ENCODE results near the gene BRINP3. TPM values are rescaled to one million over a fixed set of nuclear protein-coding genes. Genes with fewer than 3 reads are reported as not detected.

The BRINP3 gene
- total RNA-seq, 1 donor from 2014 or later = not detected

- no peak for FAIRE-seq
- Histone ChIP-seq H3K36me3 (ENCODE audit: control insufficient read depth, insufficient read depth, low read length) (no peaks in the 10 kb centered on the region), H3K27me3 (ENCODE audit: control insufficient read depth, insufficient read depth, low read length) (no peaks in the 10 kb centered on the region), H3K4me3 (ENCODE audit: low read depth, low read length) (no peak overlapping the region)
- DNase-seq (ENCODE audit: low read depth) = no peak
- no peak for TF ChIP-seq CTCF (IDR thresholded peaks at IDR 0.05; ENCODE audit: insufficient read depth, low read length, severe bottlenecking)
Measured at GRCh38 chr1:190226006-190226405, 251.7 kb downstream of the BRINP3 start.

- Histone ChIP-seq H3K27me3 (ENCODE audit: control insufficient read depth, insufficient read depth, low read length) (no peaks in the 10 kb centered on the region), H3K4me3 (ENCODE audit: low read depth, low read length) (no peak overlapping the region), H3K36me3 (ENCODE audit: control insufficient read depth, insufficient read depth, low read length) (no peaks in the 10 kb centered on the region)
- DNase-seq (ENCODE audit: low read depth) (no peak), FAIRE-seq (no peak)
- TF ChIP-seq CTCF (IDR thresholded peaks at IDR 0.05; ENCODE audit: insufficient read depth, low read length, severe bottlenecking) = no peak
Measured at GRCh38 chr1:190212450-190212849, 265.2 kb downstream of the BRINP3 start.

GRCh38 chr1:190207733-190208132, 269.9 kb downstream of the BRINP3 start:
- no peak for TF ChIP-seq CTCF (IDR thresholded peaks at IDR 0.05; ENCODE audit: insufficient read depth, low read length, severe bottlenecking)
- FAIRE-seq (no peak), DNase-seq (ENCODE audit: low read depth) (no peak)
- H3K27me3 ChIP-seq (ENCODE audit: control insufficient read depth, insufficient read depth, low read length) = no peaks in the 10 kb centered on the region
- H3K4me3 ChIP-seq (ENCODE audit: low read depth, low read length) = no peak overlapping the region
- H3K36me3 ChIP-seq (ENCODE audit: control insufficient read depth, insufficient read depth, low read length) = no peaks in the 10 kb centered on the region

- Histone ChIP-seq H3K36me3 (ENCODE audit: control insufficient read depth, insufficient read depth, low read length) (no peaks in the 10 kb centered on the region), H3K4me3 (ENCODE audit: low read depth, low read length) (no peak overlapping the region), H3K27me3 (ENCODE audit: control insufficient read depth, insufficient read depth, low read length) (no peaks in the 10 kb centered on the region)
- no peak for TF ChIP-seq CTCF (IDR thresholded peaks at IDR 0.05; ENCODE audit: insufficient read depth, low read length, severe bottlenecking)
- no peak for FAIRE-seq
- no peak for DNase-seq (ENCODE audit: low read depth)
Measured at GRCh38 chr1:190205713-190206112, 272.0 kb downstream of the BRINP3 start.

GRCh38 chr1:190196020-190196419, 281.6 kb downstream of the BRINP3 start:
- TF ChIP-seq CTCF (IDR thresholded peaks at IDR 0.05; ENCODE audit: insufficient read depth, low read length, severe bottlenecking) = no peak

GRCh38 chr1:190193508-190194115, 284.1 kb downstream of the BRINP3 start:
- no peak for TF ChIP-seq CTCF (IDR thresholded peaks at IDR 0.05; ENCODE audit: insufficient read depth, low read length, severe bottlenecking)
- FAIRE-seq (no peak), DNase-seq (ENCODE audit: low read depth) (no peak)
- Histone ChIP-seq H3K27me3 (ENCODE audit: control insufficient read depth, insufficient read depth, low read length) (no peaks in the 10 kb centered on the region), H3K4me3 (ENCODE audit: low read depth, low read length) (no peak overlapping the region), H3K36me3 (ENCODE audit: control insufficient read depth, insufficient read depth, low read length) (no peaks in the 10 kb centered on the region)

More at GRCh38 chr1:190196020-190196419, 281.6 kb downstream of the BRINP3 start:
- no peak overlapping the region for H3K4me3 ChIP-seq (ENCODE audit: low read depth, low read length)
- H3K36me3 ChIP-seq (ENCODE audit: control insufficient read depth, insufficient read depth, low read length) = no peaks in the 10 kb centered on the region
- no peaks in the 10 kb centered on the region for H3K27me3 ChIP-seq (ENCODE audit: control insufficient read depth, insufficient read depth, low read length)
- FAIRE-seq (no peak), DNase-seq (ENCODE audit: low read depth) (no peak)
